HEK293T (cell line): ENCODE data around the gene RGS11.

Source experiments
- ARNT ChIP-seq: fragments of 450-650 bp; IDR thresholded peaks from 2 replicates; pipeline ENCODE4 v1.6.1; 2017; ENCODE audit warnings: mild to moderate bottlenecking
- BHLHE40 ChIP-seq: fragments of 450-650 bp; IDR thresholded peaks from 2 replicates; pipeline ENCODE4 v1.6.1; 2016; ENCODE audit warnings: mild to moderate bottlenecking, moderate library complexity, borderline replicate concordance
- CTBP1 ChIP-seq: fragments of 450-650 bp; IDR thresholded peaks from 2 replicates; pipeline ENCODE4 v1.6.1; 2016; ENCODE audit warnings: borderline replicate concordance
- ELF4 ChIP-seq: fragments of 450-650 bp; IDR thresholded peaks from 2 replicates; pipeline ENCODE4 v1.6.1; 2017; ENCODE audit warnings: antibody characterized with exemption
- FOXA1 ChIP-seq: fragments of 450-650 bp; IDR thresholded peaks from 2 replicates; pipeline ENCODE4 v1.6.1; 2016; ENCODE audit warnings: mild to moderate bottlenecking
- FOXK2 ChIP-seq: fragments of 450-650 bp; IDR thresholded peaks from 2 replicates; pipeline ENCODE4 v1.6.1; 2016; ENCODE audit warnings: mild to moderate bottlenecking
- FOXM1 ChIP-seq: fragments of 450-650 bp; IDR thresholded peaks from 2 replicates; pipeline ENCODE4 v1.6.1; 2017; ENCODE audit warnings: mild to moderate bottlenecking, borderline replicate concordance
- HDGF ChIP-seq: fragments of 450-650 bp; IDR thresholded peaks from 2 replicates; pipeline ENCODE4 v1.6.1; 2017; ENCODE audit warnings: antibody characterized with exemption, borderline replicate concordance
- L3MBTL2 ChIP-seq: fragments of 450-650 bp; conservative IDR thresholded peaks from 2 replicates; pipeline ENCODE4 v1.6.1; 2016; ENCODE audit warnings: mild to moderate bottlenecking
- LEF1 ChIP-seq: fragments of 450-650 bp; IDR thresholded peaks from 2 replicates; pipeline ENCODE4 v1.6.1; 2017; ENCODE audit warnings: mild to moderate bottlenecking, borderline replicate concordance
- NFRKB ChIP-seq: fragments of 450-650 bp; IDR thresholded peaks from 2 replicates; pipeline ENCODE4 v1.6.1; 2016; ENCODE audit warnings: mild to moderate bottlenecking, moderate library complexity
- SP1 ChIP-seq: fragments of 450-650 bp; IDR thresholded peaks from 2 replicates; pipeline ENCODE4 v1.6.1; 2017
- SUZ12 ChIP-seq: fragments of 450-650 bp; IDR thresholded peaks from 2 replicates; pipeline ENCODE4 v1.6.1; 2016; ENCODE audit warnings: mild to moderate bottlenecking
- TARDBP ChIP-seq: fragments of 450-650 bp; IDR thresholded peaks from 2 replicates; pipeline ENCODE4 v1.6.1; 2016

- TF ChIP-seq ARNT: no peak
- no peak for TF ChIP-seq HDGF
- no peak for TF ChIP-seq ELF4
- TF ChIP-seq LEF1: no peak
- no peak for TF ChIP-seq FOXM1
- no peak for TF ChIP-seq BHLHE40
- TF ChIP-seq FOXK2: no peak
- no peak for TF ChIP-seq FOXA1
- no peak for TF ChIP-seq TARDBP
- TF ChIP-seq SUZ12: no peak
- no peak for TF ChIP-seq SP1
- no peak for TF ChIP-seq L3MBTL2
- no peak for TF ChIP-seq NFRKB
- no peak for TF ChIP-seq CTBP1
Measured at GRCh38 chr16:270381-271255, 5.1 kb downstream of the RGS11 start.
